GM21529 (cell line): Measurements from ENCODE around the gene CSNK1A1.
"Not testable (repeated sequence)": the region's sequence is repeated elsewhere in the genome, so short reads cannot be mapped to it uniquely, and the experiment has no call there.

ENCODE experiments used
- ATAC-seq: cut with Tn5 transposase; IDR thresholded peaks from one replicate; pipeline ENCODE4 v1.9.1; 2021; ENCODE audit not compliant: unreplicated experiment

The CSNK1A1 gene

DNA sequence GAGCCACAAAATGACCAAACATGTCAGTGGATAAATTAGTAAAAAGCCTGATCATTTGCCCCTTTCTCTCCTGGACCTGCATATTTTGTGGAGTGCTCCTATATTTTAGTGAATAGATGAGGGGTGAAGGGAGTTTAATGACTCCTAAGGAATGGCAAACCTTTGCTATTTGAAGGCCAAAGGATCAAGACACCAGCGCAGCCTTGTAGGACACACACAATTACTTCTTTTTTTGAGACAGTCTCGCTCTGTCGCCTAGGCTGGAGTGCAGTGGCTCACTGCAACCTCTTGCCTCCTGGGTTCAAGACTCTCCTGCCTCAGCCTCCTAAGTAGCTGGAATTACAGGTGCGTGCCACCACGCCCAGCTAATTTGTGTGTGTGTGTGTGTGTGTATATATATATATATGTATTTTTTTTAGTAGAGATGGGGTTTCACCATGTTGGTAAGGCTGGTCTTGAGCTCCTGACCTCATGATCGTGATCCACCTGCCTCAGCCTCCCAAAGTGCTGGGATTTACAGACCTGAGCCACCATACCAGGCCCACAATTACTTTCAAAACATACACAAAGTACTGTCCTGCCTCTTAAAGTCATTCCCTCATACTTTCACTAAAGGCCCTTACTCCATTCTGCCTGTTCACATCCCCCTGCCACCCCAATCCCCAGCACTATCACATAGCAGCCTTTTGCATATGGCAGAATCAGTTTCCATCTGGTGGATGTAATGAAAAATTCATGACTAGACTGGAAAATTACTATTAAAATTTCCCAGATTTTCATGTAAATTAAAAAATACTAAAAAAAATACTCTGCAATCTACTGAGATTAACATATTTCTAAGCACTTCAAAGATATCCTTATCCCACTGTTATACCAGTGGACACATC is 60.4 kb downstream of the CSNK1A1 start:
- no peak for ATAC-seq

DNA sequence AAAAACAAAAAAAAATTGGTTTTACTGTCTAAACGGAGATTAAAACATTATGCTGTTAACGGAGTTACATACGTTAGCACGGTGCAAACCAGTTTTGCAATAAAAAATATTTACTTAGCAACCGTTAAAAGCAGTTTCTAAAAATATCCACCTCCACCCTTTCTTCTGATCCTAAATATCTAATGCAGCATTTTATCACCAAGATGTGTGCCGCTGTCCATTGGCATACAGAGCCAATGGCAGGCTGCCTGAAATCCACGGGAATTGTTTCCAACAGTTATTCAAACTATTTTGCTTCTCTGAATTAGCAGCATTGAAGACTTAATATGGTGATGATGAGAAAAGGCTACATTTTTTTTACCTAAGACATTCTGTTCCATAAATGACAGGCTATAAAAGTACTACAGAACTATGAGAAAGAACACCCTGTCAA is 61.6 kb downstream of the CSNK1A1 start:
- ATAC-seq = no peak

DNA sequence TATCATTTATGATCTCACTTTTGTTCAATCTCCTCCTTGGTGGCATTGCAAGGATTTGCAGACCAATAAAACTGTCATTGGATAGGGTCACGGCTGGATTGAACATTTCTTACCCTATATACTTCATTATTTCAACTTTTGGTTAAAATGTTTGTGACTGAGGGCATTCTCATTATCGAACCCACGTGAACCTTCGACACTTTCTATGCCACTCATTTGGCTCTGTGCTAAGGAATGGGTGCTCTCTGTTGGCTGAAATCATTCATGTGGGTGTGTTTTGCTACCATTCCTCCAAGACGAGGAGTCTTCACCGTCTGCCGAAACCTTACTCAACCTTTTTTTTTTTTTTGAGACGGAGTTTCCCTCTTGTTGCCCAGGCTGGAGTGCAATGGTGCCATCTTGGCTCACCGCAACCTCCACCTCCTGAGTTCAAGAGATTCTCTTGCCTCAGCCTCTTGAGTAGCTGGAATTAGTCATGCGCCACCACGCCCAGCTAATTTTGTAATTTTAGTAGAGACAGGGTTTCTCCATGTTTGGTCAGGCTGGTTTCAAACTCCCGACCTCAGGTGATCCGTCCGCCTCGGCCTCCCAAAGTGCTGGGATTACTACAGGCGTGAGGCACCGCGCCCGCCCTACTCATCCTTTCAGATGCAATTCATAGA is 62.5 kb downstream of the CSNK1A1 start:
- ATAC-seq = no peak

DNA sequence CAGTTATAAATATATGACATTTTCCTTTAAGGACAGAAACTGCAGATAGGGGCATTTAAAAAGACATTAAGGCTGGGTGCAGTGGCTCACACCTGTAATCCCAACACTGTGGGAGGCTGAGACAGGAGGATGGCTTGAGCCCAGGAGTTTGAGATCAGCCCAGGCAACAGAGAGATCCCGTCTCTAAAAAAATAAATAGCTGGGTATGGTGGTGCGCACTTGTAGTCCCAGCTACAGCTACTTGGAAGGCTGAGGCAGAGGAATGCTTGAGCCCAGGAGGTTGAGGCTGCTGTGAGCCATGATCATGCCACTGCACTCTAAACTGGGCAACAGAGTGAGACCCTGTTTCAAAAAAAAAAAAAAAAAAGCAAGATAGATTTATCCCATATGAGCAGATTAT is 63.6 kb downstream of the CSNK1A1 start:
- no peak for ATAC-seq

DNA sequence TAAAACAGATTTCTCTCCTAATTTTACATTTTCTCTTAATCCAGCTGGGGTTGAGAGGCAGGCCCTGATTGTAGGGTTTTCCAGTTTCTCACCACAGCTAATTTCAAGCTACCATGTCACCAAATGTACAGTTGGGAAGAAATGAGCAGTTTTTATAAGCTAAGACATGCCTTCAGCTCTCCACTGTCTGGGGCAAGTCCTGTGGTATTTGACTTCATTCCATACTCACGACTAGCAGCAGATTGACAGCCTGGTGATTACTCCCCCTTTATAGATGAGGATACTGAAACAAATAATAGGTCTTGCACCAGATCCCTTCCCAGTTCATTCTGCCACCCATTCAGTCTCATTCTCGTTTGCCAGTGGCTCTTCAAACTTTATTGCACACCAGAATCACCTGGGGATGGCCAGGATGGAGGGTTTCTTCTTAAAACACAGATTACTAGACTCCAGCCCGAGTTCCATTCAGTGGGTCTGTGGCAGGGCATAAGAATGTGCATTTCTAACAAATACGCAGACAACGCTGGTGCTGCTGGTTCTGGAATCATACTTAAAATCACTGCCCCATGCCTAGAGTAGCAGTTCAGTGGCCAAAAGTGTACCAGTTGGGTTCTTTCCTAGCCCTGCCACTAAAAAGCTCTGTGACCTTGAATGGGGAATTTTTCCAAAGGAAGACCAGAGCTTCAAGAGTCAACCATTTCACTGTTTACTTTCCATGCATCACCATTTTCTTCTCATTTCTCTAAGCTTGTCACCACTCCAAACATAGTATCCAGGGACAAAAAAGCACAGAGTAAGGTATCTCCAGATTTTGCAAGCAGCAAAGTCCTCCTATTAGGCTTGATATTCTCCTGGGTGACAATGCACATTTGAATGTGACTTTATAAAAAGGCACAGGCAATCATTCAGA is 64.3 kb downstream of the CSNK1A1 start:
- no peak for ATAC-seq

DNA sequence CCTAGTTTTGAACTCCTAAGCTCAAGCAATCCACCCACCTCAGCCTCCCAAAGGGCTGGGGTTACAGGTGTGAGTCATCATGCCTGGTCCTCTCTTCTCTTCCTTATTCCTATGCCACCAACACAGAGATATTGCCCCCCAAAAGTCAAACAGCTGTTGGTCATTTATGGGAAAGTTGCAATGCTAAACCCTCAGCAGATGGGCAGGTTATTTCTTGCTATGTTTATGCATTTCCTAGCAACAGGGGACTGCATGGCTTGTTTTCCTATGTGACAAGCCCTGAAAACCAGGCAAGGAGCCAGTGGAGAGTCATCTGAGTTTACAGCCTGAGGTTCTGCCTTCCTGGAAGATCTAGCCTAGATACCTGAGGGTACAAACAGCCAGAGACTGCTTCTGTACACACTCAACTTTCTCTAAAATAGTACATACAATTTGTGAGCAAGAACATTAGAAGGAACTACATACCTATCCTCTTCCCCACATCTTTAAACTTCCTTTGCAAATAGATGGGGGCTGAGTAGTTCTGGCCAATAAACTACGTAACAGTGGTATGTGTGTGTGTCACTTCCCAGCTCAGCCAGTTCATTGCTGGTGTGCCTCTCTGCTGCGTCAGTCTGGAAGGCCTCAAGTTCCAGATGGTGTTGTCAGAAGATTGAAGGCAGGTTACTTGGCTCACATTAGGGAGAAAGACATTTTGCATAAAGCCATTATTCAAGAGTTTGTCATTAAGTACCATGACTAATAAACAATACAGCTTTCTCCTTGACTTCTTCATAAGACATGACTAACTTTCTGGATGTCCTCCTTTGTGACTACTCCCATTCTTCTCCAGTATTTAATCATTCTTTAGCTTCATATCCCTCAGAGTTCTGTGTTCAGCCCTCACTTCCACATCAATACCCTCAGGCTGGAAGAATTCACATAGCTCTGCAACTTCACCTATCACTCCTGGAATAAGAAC is 65.3 kb downstream of the CSNK1A1 start:
- no peak for ATAC-seq

DNA sequence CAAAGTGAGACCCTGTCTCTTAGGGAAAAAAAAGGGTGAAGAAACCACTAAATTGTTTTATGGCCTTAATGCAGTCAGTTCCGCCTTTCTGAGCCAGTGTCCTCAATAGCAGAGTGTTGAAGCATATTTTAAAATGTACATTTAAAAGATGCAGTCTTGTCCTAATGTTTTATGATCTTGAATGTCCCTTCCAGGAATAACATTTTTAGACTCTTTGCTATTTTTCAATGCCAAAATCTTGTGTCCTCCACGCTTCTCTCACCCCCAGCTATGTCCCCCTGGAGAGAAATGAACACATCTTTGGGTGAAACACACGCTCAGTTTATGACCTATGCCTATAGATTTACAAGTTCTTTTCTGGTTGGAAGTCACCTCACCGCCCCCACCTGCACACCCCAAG is 69.8 kb downstream of the CSNK1A1 start:
- ATAC-seq = no peak

DNA sequence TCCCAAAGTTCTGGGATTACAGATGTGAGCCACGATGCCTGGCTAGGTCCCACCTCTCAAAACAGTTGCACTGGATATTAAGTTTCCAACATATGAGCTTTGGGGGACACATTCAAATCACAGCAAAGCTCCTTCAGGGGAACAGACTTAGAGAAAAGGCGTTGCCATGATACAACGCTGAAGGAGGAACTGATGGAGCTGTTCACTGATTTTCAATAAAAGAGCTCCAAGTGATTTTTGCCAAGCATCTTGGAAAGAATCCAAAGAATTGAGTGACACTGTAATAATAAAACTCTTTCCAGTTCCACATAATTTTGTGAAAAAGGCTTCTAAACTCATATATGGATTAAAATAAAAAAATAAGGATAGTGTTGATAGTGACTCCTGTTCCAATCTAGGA is 72.5 kb downstream of the CSNK1A1 start:
- no peak for ATAC-seq

DNA sequence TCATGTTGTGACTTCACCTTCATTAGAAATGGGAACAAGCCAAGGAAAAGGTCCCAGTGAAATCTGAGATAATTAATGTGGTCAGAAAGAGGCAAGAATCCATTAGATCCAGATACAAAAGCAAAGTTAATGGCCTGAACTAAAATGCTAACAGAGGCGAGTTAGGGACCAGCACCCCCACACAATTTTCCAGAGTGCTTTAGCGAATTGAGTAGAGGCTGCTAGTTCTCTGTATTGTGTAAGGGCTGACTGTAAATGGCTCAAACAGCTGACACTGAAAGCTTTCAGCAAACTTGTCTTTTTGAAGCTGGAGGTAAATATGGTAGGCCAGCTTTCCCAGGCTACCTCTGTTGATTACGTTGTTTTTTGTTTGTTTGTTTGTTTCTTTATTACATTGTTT is 75.5 kb downstream of the CSNK1A1 start:
- ATAC-seq = no peak

DNA sequence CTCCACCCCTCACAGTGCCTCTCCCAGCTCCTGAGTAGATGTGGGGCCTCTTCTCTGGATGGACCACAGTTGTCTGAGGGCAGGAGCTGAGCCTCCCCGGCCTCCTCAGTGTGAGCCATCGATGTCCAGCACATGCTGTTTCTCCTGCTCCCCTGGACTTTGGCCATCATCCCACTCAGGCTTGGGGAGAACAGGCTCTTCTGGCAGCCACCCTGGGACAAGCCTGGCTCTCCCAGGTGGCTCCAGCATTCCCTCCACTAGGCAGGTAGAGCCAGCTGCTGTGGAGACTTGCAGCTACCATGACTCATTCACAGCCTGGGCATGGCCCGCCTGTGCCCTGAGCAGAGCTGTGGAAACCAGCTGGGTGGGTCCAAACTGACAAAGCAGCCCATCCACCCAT is 77.0 kb downstream of the CSNK1A1 start:
- no peak for ATAC-seq

DNA sequence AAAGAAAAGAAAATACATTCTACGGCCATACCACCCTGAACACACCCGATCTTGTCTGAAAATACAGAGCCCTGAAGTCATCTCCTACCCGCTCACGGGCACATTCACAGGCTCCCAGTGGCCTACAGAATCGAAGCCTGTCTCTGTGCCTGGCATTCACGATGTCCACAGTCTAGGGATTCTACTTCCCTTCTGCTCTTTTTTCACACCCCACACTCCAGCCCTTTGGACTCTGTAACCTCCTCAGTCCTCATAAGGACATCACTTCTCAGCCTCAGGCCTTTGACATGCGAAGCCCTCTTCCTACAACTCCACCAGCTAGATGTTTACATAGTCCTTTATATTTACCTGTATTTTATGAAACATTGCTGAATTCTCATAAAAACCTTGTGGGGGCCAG is 77.8 kb downstream of the CSNK1A1 start:
- no peak for ATAC-seq

DNA sequence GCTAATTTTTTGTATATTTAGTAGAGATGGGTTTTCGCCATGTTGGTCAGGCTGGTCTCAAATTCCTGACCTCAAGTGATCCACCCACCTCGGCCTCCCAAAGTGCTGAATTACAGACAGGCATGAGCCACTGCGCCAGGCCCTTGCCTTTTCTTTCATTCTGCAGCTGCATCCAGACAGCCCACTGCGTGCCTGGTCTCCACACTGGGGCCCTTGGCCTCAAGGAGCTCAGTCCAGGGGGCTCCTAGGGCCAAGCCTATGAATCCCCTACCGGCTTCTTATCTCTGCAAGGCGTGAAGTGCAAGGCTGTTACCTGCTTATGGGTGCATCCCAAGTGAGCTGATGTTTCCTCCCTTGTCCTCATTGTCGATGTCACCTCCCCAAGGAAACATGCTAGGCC is 78.8 kb downstream of the CSNK1A1 start:
- no peak for ATAC-seq

DNA sequence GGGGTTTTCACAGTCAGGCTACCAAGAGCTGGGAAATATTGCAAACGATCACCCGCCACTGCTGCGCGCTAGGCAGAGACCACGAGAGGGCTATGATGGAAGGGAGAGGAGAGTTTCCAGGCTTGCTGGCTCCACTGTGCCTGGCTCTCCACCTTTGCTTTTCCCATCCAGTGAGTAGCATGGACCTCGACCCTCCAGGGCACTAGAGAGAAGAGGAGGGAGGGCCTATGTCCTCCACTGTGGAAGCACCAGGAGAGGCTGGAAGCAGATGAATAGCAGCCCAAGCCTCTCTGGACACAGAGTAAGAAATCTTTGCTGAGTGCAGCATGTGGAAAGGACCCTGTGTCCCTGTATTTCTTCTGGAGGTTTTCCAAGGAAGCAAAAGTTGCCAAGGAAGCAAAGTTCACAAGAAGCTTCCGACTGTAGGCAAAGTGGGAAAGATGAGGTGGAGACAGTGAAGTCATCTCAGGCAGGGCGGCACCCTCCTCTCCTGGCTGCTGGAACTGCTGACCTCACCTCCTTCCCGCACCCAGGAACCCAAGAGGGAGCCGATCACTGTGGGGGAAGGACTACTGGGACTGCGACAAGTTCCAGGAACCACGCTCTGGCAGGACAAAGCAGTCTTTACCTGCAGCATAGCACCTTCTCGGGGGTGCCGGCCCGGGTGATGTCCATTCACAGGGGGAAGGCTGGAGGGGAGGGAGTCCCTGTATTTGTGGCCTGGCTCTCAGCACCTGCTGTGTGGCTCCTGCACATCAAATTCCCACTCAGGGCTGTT is 79.6 kb downstream of the CSNK1A1 start:
- ATAC-seq = no peak

DNA sequence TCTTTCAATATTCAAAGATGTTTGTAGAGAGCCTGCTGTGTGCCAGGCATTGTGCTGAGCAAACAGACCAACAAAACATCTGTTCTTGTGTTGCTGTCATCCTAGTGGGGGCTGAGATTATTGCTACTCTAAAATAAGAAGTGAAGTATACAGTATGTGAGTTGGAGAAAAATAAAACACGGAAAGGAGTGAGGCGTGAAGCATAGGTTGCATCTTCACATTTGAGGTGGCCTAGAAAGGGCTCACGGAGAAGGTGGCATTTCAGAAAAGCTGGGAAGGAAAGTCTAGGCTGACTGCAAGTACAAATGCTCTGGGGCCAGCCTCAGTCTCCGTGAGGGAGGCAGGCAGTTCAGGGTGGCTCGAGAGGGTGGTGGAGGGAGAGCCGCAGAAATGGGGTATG is 80.3 kb downstream of the CSNK1A1 start:
- no peak for ATAC-seq

DNA sequence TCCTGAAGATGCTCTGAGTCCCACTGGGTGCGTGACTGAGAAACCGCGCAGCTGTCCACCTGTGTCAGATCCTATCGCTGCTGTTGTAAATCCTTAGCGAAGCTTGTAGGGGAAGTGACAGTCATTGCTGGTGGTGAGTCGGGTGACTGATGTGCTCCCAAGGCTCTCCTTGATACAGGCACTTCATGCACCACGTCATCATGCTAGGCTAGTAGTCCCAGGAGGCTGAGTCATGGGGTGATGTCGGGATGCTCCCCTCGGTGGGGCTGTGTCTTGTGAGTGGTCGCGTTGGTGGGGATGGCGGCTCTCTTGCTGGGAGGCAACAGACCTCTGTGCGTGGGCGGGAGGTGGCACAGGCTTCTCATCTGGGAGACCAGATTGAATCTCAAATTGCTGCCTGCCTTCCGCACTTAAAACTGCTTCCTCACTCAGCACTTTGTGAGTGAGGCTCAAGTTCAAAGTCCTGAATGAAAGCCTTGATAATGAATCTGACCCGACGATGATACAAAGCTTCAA is 84.7 kb downstream of the CSNK1A1 start:
- no peak for ATAC-seq

DNA sequence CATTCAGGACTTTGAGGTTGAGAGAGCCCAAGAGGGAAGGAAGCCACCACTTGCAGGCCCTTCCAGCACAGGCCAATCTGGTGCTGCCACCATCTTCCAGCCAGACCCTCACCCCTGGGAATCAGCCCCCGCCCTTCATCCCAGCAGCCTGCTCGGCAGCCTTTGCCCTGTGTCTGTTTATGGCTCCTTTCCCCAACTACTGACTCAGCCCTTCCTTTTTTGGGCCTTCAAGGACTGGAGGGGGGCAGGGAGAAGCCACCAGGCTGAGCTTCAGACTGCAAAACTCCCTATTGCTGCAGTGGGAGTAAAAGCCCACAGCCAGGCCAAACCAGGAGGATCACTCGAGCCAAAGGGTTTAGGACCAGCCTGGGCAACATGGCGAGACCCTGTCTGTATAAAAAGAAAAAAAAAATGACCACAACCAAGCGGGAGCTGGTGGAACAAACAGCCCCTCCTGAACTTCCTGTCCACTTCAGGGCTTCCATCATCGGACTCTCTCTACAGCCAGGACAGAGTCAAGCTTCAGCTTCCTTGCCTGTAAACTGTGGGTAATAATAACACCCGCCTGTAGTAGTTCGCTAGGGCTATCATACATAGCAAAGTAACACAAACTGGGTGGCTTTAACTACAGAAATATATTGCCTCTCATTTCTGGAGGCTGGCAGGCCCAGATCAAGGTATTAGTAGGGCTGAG is 86.3 kb downstream of the CSNK1A1 start:
- no peak for ATAC-seq

DNA sequence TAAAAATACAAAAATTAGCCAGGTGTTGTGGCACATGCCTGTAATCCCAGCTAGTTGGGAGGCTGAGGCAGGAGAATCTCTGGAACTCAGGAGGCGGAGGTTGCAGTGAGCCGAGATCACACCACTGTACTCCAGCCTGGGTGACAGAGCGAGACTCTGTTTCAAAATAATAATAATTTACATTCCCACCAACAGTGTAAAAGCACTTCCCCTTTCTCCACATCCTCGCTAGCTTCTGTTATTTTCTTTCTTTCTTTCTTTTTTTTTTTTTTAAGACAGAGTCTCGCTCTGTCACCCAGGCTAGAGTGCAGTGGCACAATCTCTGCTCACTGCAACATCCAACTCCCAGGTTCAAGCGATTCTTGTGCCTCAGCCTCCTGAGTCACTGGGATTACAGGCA is 89.3 kb downstream of the CSNK1A1 start:
- not testable (repeated sequence) for ATAC-seq

DNA sequence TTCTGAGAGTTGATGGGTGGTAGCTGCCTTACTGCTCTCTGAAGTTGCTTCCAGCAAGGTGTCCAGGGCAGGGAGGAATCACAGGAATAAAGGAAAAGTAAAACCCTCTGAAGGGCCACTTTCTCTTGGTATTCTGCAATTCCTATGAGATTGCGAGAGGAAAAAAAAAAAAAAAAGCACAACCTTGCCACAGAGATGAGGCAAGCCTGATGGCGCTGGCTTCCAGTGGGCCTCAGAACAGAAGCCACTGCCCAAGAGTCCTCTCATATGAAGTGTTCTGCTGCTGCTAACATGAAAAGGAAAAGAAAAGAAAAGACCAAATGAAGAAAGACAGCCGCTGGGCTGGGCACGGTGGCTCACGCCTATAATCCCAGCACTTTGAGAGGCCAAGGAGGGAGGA is 91.3 kb downstream of the CSNK1A1 start:
- no peak for ATAC-seq

DNA sequence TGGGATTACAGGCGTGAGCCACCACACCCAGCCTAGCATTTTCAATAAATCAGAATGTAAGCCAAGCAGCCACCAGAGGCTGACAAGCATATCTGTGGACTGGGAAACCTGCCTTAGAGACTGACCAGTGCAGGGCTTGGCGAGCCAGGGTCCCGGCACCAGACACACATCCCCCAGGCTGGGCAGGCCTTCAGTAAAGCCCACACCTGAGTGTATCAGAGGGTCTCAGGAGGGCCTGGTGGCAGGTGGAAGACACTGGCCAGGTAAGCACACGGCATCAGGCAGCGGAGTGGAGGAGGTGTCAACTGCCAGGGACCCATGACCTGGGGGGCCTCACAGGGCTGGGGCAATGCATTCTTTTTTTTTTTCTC is 93.9 kb downstream of the CSNK1A1 start:
- no peak for ATAC-seq
